A673 (cell line): Measurements from ENCODE around the gene CAGE1. TPM values are rescaled to one million over a fixed set of nuclear protein-coding genes. Genes with fewer than 3 reads are reported as not detected.

Experiments
- BruUV-seq: library from RNA; stranded (reverse); fragments of 400-500 nt; replicated peaks from 2 replicates; lab custom pipeline; 2021; lab: Mats Ljungman, UMichigan
- CTCF ChIA-PET: fragments of 300-600 bp; sonication (Branson Sonifier 250); formaldehyde crosslinking; loops from one replicate; lab custom pipeline; 2022; ENCODE audit warnings: antibody characterized with exemption; lab: Charles Lee
- POLR2A ChIA-PET: fragments of 300-600 bp; sonication (Branson Sonifier 250); formaldehyde crosslinking; loops from one replicate; lab custom pipeline; 2022; ENCODE audit warnings: antibody characterized with exemption; ENCODE audit not compliant: low non-redundant PET; lab: Charles Lee
- DNase-seq: peaks from one replicate; pipeline ENCODE4 v3.0.0-alpha.2; 2015; ENCODE audit warnings: low spot score
- H3K27ac ChIP-seq: fragments of 200-600 bp; sonication (generic); 2 replicates; pipeline ENCODE4 v1.5.1; 2016; ENCODE audit warnings: mixed run types, low read depth, mild to moderate bottlenecking, mixed read lengths, antibody characterized with exemption, low read length; ENCODE audit not compliant: poor library complexity, severe bottlenecking
- H3K27me3 ChIP-seq: fragments of 200-600 bp; sonication (generic); replicated peaks from 2 replicates; pipeline ENCODE4 v1.6.1; 2017; ENCODE audit warnings: mixed run types, low read depth, mild to moderate bottlenecking, mixed read lengths, antibody characterized with exemption, low read length; ENCODE audit not compliant: insufficient read depth, poor library complexity
- H3K36me3 ChIP-seq: fragments of 200-600 bp; sonication (generic); 2 replicates; pipeline ENCODE4 v1.6.1; 2016; ENCODE audit warnings: mixed run types, mild to moderate bottlenecking, mixed read lengths, antibody characterized with exemption, low read length; ENCODE audit not compliant: insufficient read depth, poor library complexity, severe bottlenecking
- H3K4me1 ChIP-seq: fragments of 200-600 bp; sonication (generic); 2 replicates; pipeline ENCODE4 v1.6.1; 2017; ENCODE audit warnings: mixed run types, mild to moderate bottlenecking, mixed read lengths, antibody characterized with exemption, low read length; ENCODE audit not compliant: insufficient read depth, poor library complexity, severe bottlenecking
- H3K4me3 ChIP-seq: fragments of 200-600 bp; sonication (generic); 2 replicates; pipeline ENCODE4 v1.5.1; 2016; ENCODE audit warnings: low read depth, mixed run types, mild to moderate bottlenecking, mixed read lengths, low read length; ENCODE audit not compliant: poor library complexity, severe bottlenecking
- H3K9me3 ChIP-seq: fragments of 200-600 bp; sonication (generic); 2 replicates; pipeline ENCODE4 v1.6.1; 2016; ENCODE audit warnings: mixed run types, low read depth, mild to moderate bottlenecking, mixed read lengths, antibody characterized with exemption, low read length; ENCODE audit not compliant: poor library complexity, severe bottlenecking
- EZH2 ChIP-seq: fragments of 200-600 bp; sonication (generic); IDR thresholded peaks from 2 replicates; pipeline ENCODE4 v1.6.1; 2017; ENCODE audit warnings: borderline replicate concordance, low read depth, mild to moderate bottlenecking, mixed read lengths, antibody characterized with exemption, low read length; ENCODE audit not compliant: poor library complexity, severe bottlenecking
- intact Hi-C: fragments of 100-400 bp; cut with micrococcal nuclease; formaldehyde crosslinking; loops from one replicate; pipeline ENCODE4 v1.10.0; 2022; ENCODE audit not compliant: unreplicated experiment
- total RNA-seq: library from RNA; stranded (reverse); gene quantifications from 2 replicates; pipeline ENCODE4 v1.2.3, GENCODE V29; 2021
- TF ChIP-seq, protein P1 (sequence below): fragments of 300-800, 200-600 bp; sonication (generic); conservative IDR thresholded peaks from 2 replicates; pipeline ENCODE4 v1.5.1; 2017; ENCODE audit warnings: low read depth, mild to moderate bottlenecking, antibody characterized with exemption, low read length, moderate library complexity, mixed read lengths

CAGE1 gene
- total RNA-seq, 1 experiment from 2014 or later, result 0.19 TPM

GRCh38 chr6:7314414-7314813 lies 75.1 kb downstream of the CAGE1 start:
- Histone ChIP-seq H3K27me3 (no peaks in the 10 kb centered on the region), H3K4me3 (no peak overlapping the region), H3K9me3 (no peaks in the 10 kb centered on the region), H3K4me1 (no peaks in the 10 kb centered on the region), H3K36me3 (peaks cover 10% of the 10 kb centered on the region), H3K27ac (no peak overlapping the region)
- TF ChIP-seq EZH2, result no peak
- TF ChIP-seq, protein P1, sequence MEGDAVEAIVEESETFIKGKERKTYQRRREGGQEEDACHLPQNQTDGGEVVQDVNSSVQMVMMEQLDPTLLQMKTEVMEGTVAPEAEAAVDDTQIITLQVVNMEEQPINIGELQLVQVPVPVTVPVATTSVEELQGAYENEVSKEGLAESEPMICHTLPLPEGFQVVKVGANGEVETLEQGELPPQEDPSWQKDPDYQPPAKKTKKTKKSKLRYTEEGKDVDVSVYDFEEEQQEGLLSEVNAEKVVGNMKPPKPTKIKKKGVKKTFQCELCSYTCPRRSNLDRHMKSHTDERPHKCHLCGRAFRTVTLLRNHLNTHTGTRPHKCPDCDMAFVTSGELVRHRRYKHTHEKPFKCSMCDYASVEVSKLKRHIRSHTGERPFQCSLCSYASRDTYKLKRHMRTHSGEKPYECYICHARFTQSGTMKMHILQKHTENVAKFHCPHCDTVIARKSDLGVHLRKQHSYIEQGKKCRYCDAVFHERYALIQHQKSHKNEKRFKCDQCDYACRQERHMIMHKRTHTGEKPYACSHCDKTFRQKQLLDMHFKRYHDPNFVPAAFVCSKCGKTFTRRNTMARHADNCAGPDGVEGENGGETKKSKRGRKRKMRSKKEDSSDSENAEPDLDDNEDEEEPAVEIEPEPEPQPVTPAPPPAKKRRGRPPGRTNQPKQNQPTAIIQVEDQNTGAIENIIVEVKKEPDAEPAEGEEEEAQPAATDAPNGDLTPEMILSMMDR, result no peak
- no peak for DNase-seq
- CTCF ChIA-PET, result no interaction called here
- intact Hi-C loops, result no loop called here
- no TSS peak for BruUV-seq
- POLR2A ChIA-PET, result no interaction called here

DNA sequence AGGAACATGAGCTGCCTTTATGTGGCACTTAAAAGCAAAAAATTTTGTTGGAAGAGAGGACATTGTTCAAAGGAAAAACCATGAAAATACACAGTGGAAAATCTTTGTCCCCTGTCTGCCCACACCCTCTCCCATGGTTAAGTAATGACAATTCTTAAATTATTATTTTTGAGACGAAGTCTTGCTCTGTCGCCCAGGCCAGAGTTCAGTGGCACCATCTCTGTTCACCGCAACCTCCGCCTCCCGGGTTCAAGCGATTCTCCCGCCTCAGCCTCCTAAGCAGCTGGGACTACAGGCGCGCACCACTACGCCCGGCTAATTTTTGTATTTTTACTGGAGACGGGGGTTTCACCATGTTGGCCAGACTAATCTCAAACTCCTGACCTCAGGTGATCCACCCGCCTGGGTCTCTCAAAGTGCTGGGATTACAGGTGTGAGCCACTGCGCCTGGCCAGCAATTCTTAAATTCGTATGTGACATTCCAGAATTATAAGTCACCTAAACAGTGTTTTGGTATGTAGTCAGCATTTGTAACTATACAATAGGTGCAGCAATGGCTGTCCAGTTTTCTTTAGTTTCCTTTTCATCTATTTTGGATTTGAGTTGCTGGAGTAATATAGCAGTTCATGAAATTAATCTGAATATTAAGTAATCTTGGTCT lies 75.9 kb downstream of the CAGE1 start:
- Histone ChIP-seq H3K36me3 (peaks cover 18% of the 10 kb centered on the region), H3K27ac (peak overlapping the region; percentile 59), H3K27me3 (no peaks in the 10 kb centered on the region), H3K4me3 (peak overlapping the region; percentile 85), H3K9me3 (no peaks in the 10 kb centered on the region), H3K4me1 (no peaks in the 10 kb centered on the region)
- TF ChIP-seq EZH2, result no peak
- TF ChIP-seq, protein P1, result no peak
- ChIA-PET POLR2A (no interaction called here), CTCF (no interaction called here)
- intact Hi-C loops, result loop anchor here (2.0 kb wide), 1 partner anchor 77 kb away; no protein-coding TSS in a partner anchor
- TSS peak; percentile 98 for BruUV-seq
- DNase-seq, result no peak

GRCh38 chr6:7312616-7313504 lies 76.7 kb downstream of the CAGE1 start, which contains the start of gene SSR1:
SSR1 (minus strand) TSS chr6:7313199; CDS start chr6:7313120, 79 bp downstream.
- Histone ChIP-seq H3K27me3 (no peaks in the 10 kb centered on the region), H3K36me3 (peaks cover 25% of the 10 kb centered on the region), H3K9me3 (no peaks in the 10 kb centered on the region), H3K4me1 (no peaks in the 10 kb centered on the region), H3K27ac (peak within 1 kb of the TSS; percentile 85), H3K4me3 (peak within 1 kb of the TSS; percentile 85)
- intact Hi-C loops, result loop anchor here (2.0 kb wide), 1 partner anchor 78 kb away; no protein-coding TSS in a partner anchor
- BruUV-seq, result no TSS peak
- POLR2A ChIA-PET, result interaction anchor here (0.6 kb wide), 2 partner anchors 95 to 796 kb away, joined by 9 to 10 read pairs; no protein-coding TSS in a partner anchor
- CTCF ChIA-PET, result no interaction called here
- TF ChIP-seq EZH2, result no peak
- TF ChIP-seq, protein P1, result no peak
- DNase-seq, result peak; percentile 98
